ENCODE results near the gene RAB34.

DNA sequence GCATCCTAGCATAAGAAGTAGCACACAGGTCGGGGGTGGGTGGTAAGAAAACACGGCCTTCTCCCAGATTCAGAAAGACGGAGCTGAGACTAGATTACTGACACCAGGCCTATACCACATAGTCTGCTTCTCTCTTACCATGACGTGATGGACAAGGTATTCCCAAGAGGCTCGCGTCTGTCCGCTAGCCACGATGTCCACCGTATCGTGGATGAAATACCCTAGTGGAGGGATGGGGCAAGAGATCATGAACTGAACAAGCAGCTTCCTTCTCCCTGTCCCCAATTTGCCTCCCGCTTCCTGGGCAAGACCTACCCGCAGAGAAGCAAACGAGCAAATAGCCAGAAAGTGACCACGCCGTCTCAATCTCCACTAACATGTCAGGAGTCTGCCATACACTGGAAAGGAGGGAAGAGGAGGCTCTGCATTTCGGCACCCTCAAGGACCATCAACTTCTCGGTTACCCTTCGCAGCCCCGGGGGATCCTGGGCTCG lies 7.5 kb upstream of the RAB34 start:
- TF ChIP-seq, protein P1, sequence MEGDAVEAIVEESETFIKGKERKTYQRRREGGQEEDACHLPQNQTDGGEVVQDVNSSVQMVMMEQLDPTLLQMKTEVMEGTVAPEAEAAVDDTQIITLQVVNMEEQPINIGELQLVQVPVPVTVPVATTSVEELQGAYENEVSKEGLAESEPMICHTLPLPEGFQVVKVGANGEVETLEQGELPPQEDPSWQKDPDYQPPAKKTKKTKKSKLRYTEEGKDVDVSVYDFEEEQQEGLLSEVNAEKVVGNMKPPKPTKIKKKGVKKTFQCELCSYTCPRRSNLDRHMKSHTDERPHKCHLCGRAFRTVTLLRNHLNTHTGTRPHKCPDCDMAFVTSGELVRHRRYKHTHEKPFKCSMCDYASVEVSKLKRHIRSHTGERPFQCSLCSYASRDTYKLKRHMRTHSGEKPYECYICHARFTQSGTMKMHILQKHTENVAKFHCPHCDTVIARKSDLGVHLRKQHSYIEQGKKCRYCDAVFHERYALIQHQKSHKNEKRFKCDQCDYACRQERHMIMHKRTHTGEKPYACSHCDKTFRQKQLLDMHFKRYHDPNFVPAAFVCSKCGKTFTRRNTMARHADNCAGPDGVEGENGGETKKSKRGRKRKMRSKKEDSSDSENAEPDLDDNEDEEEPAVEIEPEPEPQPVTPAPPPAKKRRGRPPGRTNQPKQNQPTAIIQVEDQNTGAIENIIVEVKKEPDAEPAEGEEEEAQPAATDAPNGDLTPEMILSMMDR (IDR thresholded peaks at IDR 0.05; ENCODE audit: extremely low read depth in 1 of 2, insufficient read depth in 1 of 2, low read depth in 1 of 2, low read length in 2 of 2) = no peak
- TF ChIP-seq POLR2A (IDR thresholded peaks at IDR 0.05; ENCODE audit: low read depth, low read length) = peak; percentile 17
- no peak for TF ChIP-seq FOS (IDR thresholded peaks at IDR 0.05; ENCODE audit: borderline replicate concordance, insufficient read depth, low read length)
- no peak for TF ChIP-seq MAX (IDR thresholded peaks at IDR 0.05; ENCODE audit: insufficient read depth, insufficient read length)
- TF ChIP-seq EZH2 (IDR thresholded peaks at IDR 0.05; ENCODE audit: borderline replicate concordance, low read depth, low read length, severe bottlenecking) = no peak
- no peak for TF ChIP-seq JUN (IDR thresholded peaks at IDR 0.05; ENCODE audit: borderline replicate concordance, insufficient read depth, insufficient read length, low read depth)
- peak; percentile 60 for TF ChIP-seq POLR2AphosphoS5 (IDR thresholded peaks at IDR 0.05; ENCODE audit: insufficient read depth, low read depth, low read length)

Measured in endothelial cell of umbilical vein (primary cell).